Testis (tissue), 2 donors: ENCODE results near the gene PIP5K1C.

Source experiments
- CTCF ChIP-seq, 3 experiments: fragments of 450-650 bp in 2 of 3; fragments of 200-600 bp in 1 of 3; sonication (generic) in 1 of 3; IDR thresholded peaks; one replicate each; pipeline ENCODE4 v1.5.1; 2016 to 2019; ENCODE audit warnings: antibody characterized with exemption in 3 of 3, mild to moderate bottlenecking in 2 of 3, moderate library complexity in 1 of 3
- POLR2A ChIP-seq: fragments of 450-650 bp; IDR thresholded peaks from one replicate; pipeline ENCODE4 v1.6.1; 2017; ENCODE audit warnings: antibody characterized with exemption, mild to moderate bottlenecking, moderate library complexity

DNA sequence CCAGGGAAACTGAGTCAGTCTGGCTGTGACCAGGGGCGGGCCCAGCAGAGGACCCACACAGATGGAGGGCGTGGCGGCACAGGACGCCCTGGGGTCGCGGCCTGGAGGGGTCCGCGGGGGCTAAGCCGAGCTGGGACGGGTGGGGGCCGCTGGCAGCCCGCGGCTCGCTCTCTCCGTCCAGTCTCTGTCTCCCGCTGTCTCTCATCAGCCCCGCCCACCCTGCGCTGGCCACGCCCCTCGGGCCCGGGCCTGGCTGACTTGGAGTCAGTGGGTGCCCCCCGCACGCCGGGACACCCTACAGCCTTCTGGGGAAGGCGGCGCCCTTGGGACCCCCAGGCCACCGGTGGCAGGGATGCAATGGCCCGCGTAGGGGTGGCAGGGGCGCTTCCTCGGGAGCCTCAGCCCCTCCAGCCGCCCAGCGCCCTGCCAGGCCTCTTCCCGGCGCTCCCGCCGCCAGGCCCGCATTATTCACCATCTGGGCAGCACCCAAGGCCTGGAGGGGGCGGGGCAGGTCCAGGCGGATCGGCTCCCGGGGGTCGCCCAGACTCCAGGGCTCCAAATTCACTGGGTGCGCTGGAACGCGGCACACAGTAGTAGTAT is 93.5 kb downstream of the PIP5K1C start, which contains the start of gene TBXA2R:
- TF ChIP-seq POLR2A, result no peak
- TF ChIP-seq CTCF (IDR thresholded peaks at IDR 0.05), result no peak
